ENCODE measurements around the gene LTN1. TPM values are rescaled to one million over a fixed set of nuclear protein-coding genes. Genes with fewer than 3 reads are reported as not detected.

LTN1 gene
- polyA plus RNA-seq, 2 of the 4 experiments (the other 2 are of a cell fraction) = 6.9 to 12.3 TPM

- whole genome bisulfite sequencing (ENCODE audit: missing lambda C conversion rate) = 96% methylated on average over 1 of the region's 1 CpG
These were observed 28.8 kb downstream of the LTN1 start for GRCh38 chr21:28963831-28964230.

GRCh38 chr21:28962465-28962864 is 30.2 kb downstream of the LTN1 start:
- 100% methylated on average over 2 of the region's 2 CpGs for WGBS (ENCODE audit: missing lambda C conversion rate)
- H3K9me3 ChIP-seq = no peaks in the 10 kb centered on the region
- TF ChIP-seq HOXB5 (CRISPR knock-in tag; IDR thresholded peaks at IDR 0.05) (no peak), MYC (IDR thresholded peaks at IDR 0.05; ENCODE audit: borderline replicate concordance, low read length) (no peak), MAFK (IDR thresholded peaks at IDR 0.05; ENCODE audit: partially characterized antibody) (no peak), REST (IDR thresholded peaks at IDR 0.05) (no peak), USF2 (IDR thresholded peaks at IDR 0.05) (no peak), HEYL (CRISPR knock-in tag; IDR thresholded peaks at IDR 0.05) (no peak), GATA3 (IDR thresholded peaks at IDR 0.05; ENCODE audit: borderline replicate concordance) (no peak)
- H3K4me2 ChIP-seq = no peak overlapping the region
- FAIRE-seq (no peak), DNase-seq (ENCODE audit: low read depth in 1 of 2, low spot score in 1 of 2) (no peak), ATAC-seq (no peak)
- POLR2A ChIA-PET = no interaction called here
- peaks cover 12% of the 10 kb centered on the region; the same call in 2 of the 3 replicates for H3K4me1 ChIP-seq
- no peak overlapping the region for H3K27ac ChIP-seq
- H3K4me3 ChIP-seq = no peak overlapping the region
- CTCF ChIA-PET = no interaction called here

More at GRCh38 chr21:28963831-28964230, 28.8 kb downstream of the LTN1 start:
- no peak overlapping the region for H3K4me2 ChIP-seq
- FAIRE-seq (no peak), DNase-seq (ENCODE audit: low read depth in 1 of 2, low spot score in 1 of 2) (no peak), ATAC-seq (no peak)
- H3K4me3 ChIP-seq = no peak overlapping the region
- H3K9me3 ChIP-seq = no peaks in the 10 kb centered on the region
- TF ChIP-seq KDM1A (IDR thresholded peaks at IDR 0.05; ENCODE audit: low read depth) = no peak
- TF ChIP-seq SREBF2 (IDR thresholded peaks at IDR 0.05) = no peak
- TF ChIP-seq CHD2 (IDR thresholded peaks at IDR 0.05; ENCODE audit: low read length, partially characterized antibody) = no peak
- no peak for TF ChIP-seq MYC (IDR thresholded peaks at IDR 0.05; ENCODE audit: borderline replicate concordance, low read length)
- peaks cover 11% of the 10 kb centered on the region; the same call in 2 of the 3 replicates for H3K4me1 ChIP-seq
- ChIA-PET POLR2A (no interaction called here), CTCF (no interaction called here)
- H3K27ac ChIP-seq = no peak overlapping the region

- no peak for TF ChIP-seq NPAS2 (CRISPR knock-in tag; IDR thresholded peaks at IDR 0.05; ENCODE audit: borderline replicate concordance)
- no peak for TF ChIP-seq PBX3 (IDR thresholded peaks at IDR 0.05)
- TF ChIP-seq HDAC2 (IDR thresholded peaks at IDR 0.05) = no peak
- TF ChIP-seq HES2 (IDR thresholded peaks at IDR 0.05) = no peak
- no peak for TF ChIP-seq FOSL2 (IDR thresholded peaks at IDR 0.05)
- TF ChIP-seq FOSL2 (CRISPR knock-in tag; IDR thresholded peaks at IDR 0.05) = no peak
- TF ChIP-seq KDM5A (IDR thresholded peaks at IDR 0.05) = no peak
- H3K4me2 ChIP-seq = no peak overlapping the region
- no peak for ATAC-seq
These were observed 30.8 kb downstream of the LTN1 start for GRCh38 chr21:28961927-28962326.

More at GRCh38 chr21:28961927-28962326, 30.8 kb downstream of the LTN1 start:
- H3K9me3 ChIP-seq = no peaks in the 10 kb centered on the region
- no peak overlapping the region for H3K4me3 ChIP-seq
- H3K4me1 ChIP-seq = peaks cover 12% of the 10 kb centered on the region; the same call in 2 of the 3 replicates
- FAIRE-seq (no peak), DNase-seq (ENCODE audit: low read depth in 1 of 2, low spot score in 1 of 2) (no peak)
- WGBS (ENCODE audit: missing lambda C conversion rate) = 95% methylated on average over 3 of the region's 3 CpGs
- ChIA-PET CTCF (no interaction called here), POLR2A (no interaction called here)
- H3K27ac ChIP-seq = no peak overlapping the region

Data from A549 (cell line).